Spleen (tissue), 11 donors: Measurements from ENCODE around the gene ASPG. TPM values are rescaled to one million over a fixed set of nuclear protein-coding genes. Genes with fewer than 3 reads are reported as not detected.
A peak's percentile ranks its signal among the peaks of the same experiment; 100 is the strongest.

Experiments
- DNase-seq: peaks from one replicate; pipeline ENCODE4 v3.0.0-alpha.2; 2020
- H3K27ac ChIP-seq, 8 donors: fragments of 200-600 bp; sonication (generic) in 7 of 8; 1 replicate in 4 of 8; 2 replicates in 4 of 8; pipeline versions ENCODE4 v1.5.0 to v1.8.0; 2016 to 2021; ENCODE audit warnings: inconsistent platforms in 4 of 8, mild to moderate bottlenecking in 4 of 8, moderate library complexity in 1 of 8
- H3K27me3 ChIP-seq, 7 donors: fragments of 200-600 bp; sonication (generic) in 6 of 7; replicated peaks in 1 of 7; 1 replicate in 4 of 7; 2 replicates in 3 of 7; pipeline versions ENCODE4 v1.5.0 to v1.8.0; 2016 to 2021; ENCODE audit warnings: inconsistent platforms in 3 of 7, mild to moderate bottlenecking in 1 of 7
- H3K36me3 ChIP-seq, 6 donors: fragments of 200-600 bp; sonication (generic) in 5 of 6; 1 replicate in 4 of 6; 2 replicates in 2 of 6; pipeline versions ENCODE4 v1.5.0 to v1.8.0; 2016 to 2021; ENCODE audit warnings: inconsistent platforms in 2 of 6
- H3K4me1 ChIP-seq, 6 donors: fragments of 200-600 bp; sonication (generic) in 5 of 6; 1 replicate in 3 of 6; 2 replicates in 3 of 6; pipeline versions ENCODE4 v1.5.0 to v1.8.0; 2016 to 2021; ENCODE audit warnings: inconsistent platforms in 3 of 6
- H3K4me3 ChIP-seq, 8 donors: fragments of 200-600 bp; sonication (generic) in 7 of 8; 1 replicate in 4 of 8; 2 replicates in 4 of 8; pipeline versions ENCODE4 v1.5.0 to v1.8.0; 2016 to 2021; ENCODE audit warnings: inconsistent platforms in 4 of 8, mild to moderate bottlenecking in 4 of 8, moderate library complexity in 2 of 8
- H3K9me3 ChIP-seq, 8 donors: fragments of 200-600 bp; sonication (generic) in 7 of 8; 1 replicate in 4 of 8; 2 replicates in 4 of 8; pipeline versions ENCODE4 v1.5.0 to v1.8.0; 2016 to 2021; ENCODE audit warnings: inconsistent platforms in 4 of 8
- CTCF ChIP-seq, 11 experiments: fragments of 200-600 bp in 7 of 11; fragments of 450-650 bp in 4 of 11; sonication (generic) in 4 of 11; IDR thresholded peaks in 8 of 11; conservative IDR thresholded peaks in 3 of 11; 1 replicate in 7 of 11; 2 replicates in 4 of 11; pipeline versions ENCODE4 v1.4.0 to v1.8.0; 2016 to 2021; ENCODE audit warnings: antibody characterized with exemption in 11 of 11, inconsistent platforms in 4 of 11, mild to moderate bottlenecking in 1 of 11
- POLR2A ChIP-seq, 3 donors: fragments of 450-650 bp; IDR thresholded peaks; one replicate each; pipeline ENCODE4 v1.5.1; 2017; ENCODE audit warnings: antibody characterized with exemption in 3 of 3, mild to moderate bottlenecking in 1 of 3
- POLR2AphosphoS5 ChIP-seq, 3 donors: sonication (generic); formaldehyde crosslinking; IDR thresholded peaks; one replicate each; pipeline ENCODE4 v1.5.1; 2017; ENCODE audit warnings: antibody characterized with exemption in 3 of 3
- WGBS, 5 donors: extraction: QIAGEN DNeasy Blood & Tissue Kit in 3 of 5; methylation state at CpG; one replicate each; pipeline versions ENCODE4 v1.1.5 to v1.1.7; 2013 to 2018; 5-methylcytosine and 5-hydroxymethylcytosine counted together
- intact Hi-C: fragments of 100-400 bp; cut with DNase I; formaldehyde crosslinking; loops from one replicate; pipeline ENCODE4 v1.15.0; 2023; ENCODE audit warnings: low total_unique reads
- polyA plus RNA-seq, 3 donors: library from polyadenylated mRNA; stranded (reverse); fragments of 200-250 nt; gene quantifications; one replicate each; pipeline ENCODE4 v1.2.1, GENCODE V29; 2013
- total RNA-seq, 7 donors: library from RNA; depleted of rRNA in 3 of 7; stranded (reverse); fragments of >200 nt in 3 of 7; fragmentation: NEBNext Ultra II Directional in 4 of 7; extraction: Animal tissue kit (Norgen Biotek cat#: 25700) in 4 of 7; gene quantifications; one replicate each; pipeline versions ENCODE4 v1.1.0 to v1.2.1, GENCODE V29; 2016 to 2021
- donor health status: healthy with polysubstance abuse.
- donor health status: DM: no; HTN: no; CAD: no; lungs with moderate emphysema.
- donor health status: DM: no; HTN: no; CAD: no.
- donor health status: Bipolar disorder and iron deficiency.
- donor health status: healthy.
- donor health status: DM: no; HTN: no; CAD: no.
- donor health status: DM: yes; HTN: yes; CAD: no.

ASPG gene
- total and polyA plus RNA-seq, 10 donors: 0.05 to 0.67 (median 0.26) TPM; not detected in 3

GRCh38 chr14:104103446-104104075 is 18.1 kb downstream of the ASPG start:
- TF ChIP-seq POLR2A (IDR thresholded peaks at IDR 0.05) (no peak), CTCF (IDR thresholded peaks at IDR 0.05 in 8 of 11, conservative IDR thresholded peaks at IDR 0.05 in 3 of 11) (no peak), POLR2AphosphoS5 (IDR thresholded peaks at IDR 0.05) (no peak)
- peak; percentile 66 for DNase-seq
- H3K36me3 ChIP-seq: no peaks in the 10 kb centered on the region
- no peaks in the 10 kb centered on the region for H3K9me3 ChIP-seq
- 76 to 85% (median 79%) methylated on average over 19 to 23 of the region's 23 CpGs for WGBS, 5 donors
- intact Hi-C loops: no loop called here
- H3K27me3 ChIP-seq: peaks cover 0 to 31% (median 0%) of the 10 kb centered on the region in 7 donors
- no peaks in the 10 kb centered on the region for H3K4me1 ChIP-seq
- no peak overlapping the region for H3K27ac ChIP-seq
- no peak overlapping the region for H3K4me3 ChIP-seq

- H3K9me3 ChIP-seq: no peaks in the 10 kb centered on the region
- no peaks in the 10 kb centered on the region for H3K4me1 ChIP-seq
- H3K36me3 ChIP-seq: no peaks in the 10 kb centered on the region
- no peak overlapping the region for H3K27ac ChIP-seq
- peak; percentile 72 for DNase-seq
- peaks cover 0 to 33% (median 0%) of the 10 kb centered on the region in 7 donors for H3K27me3 ChIP-seq
- 76 to 86% (median 78%) methylated on average over 20 to 35 of the region's 35 CpGs for WGBS, 5 donors
- no peak overlapping the region for H3K4me3 ChIP-seq
- TF ChIP-seq CTCF (IDR thresholded peaks at IDR 0.05 in 8 of 11, conservative IDR thresholded peaks at IDR 0.05 in 3 of 11) (no peak), POLR2AphosphoS5 (IDR thresholded peaks at IDR 0.05) (no peak), POLR2A (IDR thresholded peaks at IDR 0.05) (no peak)
- intact Hi-C loops: no loop called here
These were observed 18.8 kb downstream of the ASPG start for GRCh38 chr14:104104076-104104901.

GRCh38 chr14:104105071-104105821 is 19.7 kb downstream of the ASPG start:
- no peak overlapping the region for H3K4me3 ChIP-seq
- H3K9me3 ChIP-seq: no peaks in the 10 kb centered on the region
- DNase-seq: peak; percentile 59
- no peaks in the 10 kb centered on the region for H3K4me1 ChIP-seq
- TF ChIP-seq POLR2A (IDR thresholded peaks at IDR 0.05) (no peak), POLR2AphosphoS5 (IDR thresholded peaks at IDR 0.05) (no peak), CTCF (IDR thresholded peaks at IDR 0.05 in 8 of 11, conservative IDR thresholded peaks at IDR 0.05 in 3 of 11) (no peak)
- intact Hi-C loops: no loop called here
- H3K27ac ChIP-seq: no peak overlapping the region
- 79 to 86% (median 82%) methylated on average over 11 to 27 of the region's 27 CpGs for WGBS, 5 donors
- H3K27me3 ChIP-seq: peaks cover 0 to 32% (median 0%) of the 10 kb centered on the region in 7 donors
- H3K36me3 ChIP-seq: no peaks in the 10 kb centered on the region
